Fibroblast of pulmonary artery (primary cell): Measurements from ENCODE around the gene MGAT5.

ENCODE experiments used
- DNase-seq: peaks from one replicate; pipeline ENCODE4 v3.0.0-alpha.2; 2010; ENCODE audit warnings: low read depth
- H3K4me3 ChIP-seq: replicated peaks from 2 replicates; pipeline ENCODE4 v1.5.1; 2011; ENCODE audit warnings: low read depth, mild to moderate bottlenecking, control low read depth, low read length, moderate library complexity
- TF ChIP-seq, protein P1 (sequence below): IDR thresholded peaks from 2 replicates; pipeline ENCODE4 v1.5.1; 2011; ENCODE audit warnings: mild to moderate bottlenecking, control low read depth, low read length, inconsistent platforms; ENCODE audit errors: missing control alignments

Gene MGAT5

DNA sequence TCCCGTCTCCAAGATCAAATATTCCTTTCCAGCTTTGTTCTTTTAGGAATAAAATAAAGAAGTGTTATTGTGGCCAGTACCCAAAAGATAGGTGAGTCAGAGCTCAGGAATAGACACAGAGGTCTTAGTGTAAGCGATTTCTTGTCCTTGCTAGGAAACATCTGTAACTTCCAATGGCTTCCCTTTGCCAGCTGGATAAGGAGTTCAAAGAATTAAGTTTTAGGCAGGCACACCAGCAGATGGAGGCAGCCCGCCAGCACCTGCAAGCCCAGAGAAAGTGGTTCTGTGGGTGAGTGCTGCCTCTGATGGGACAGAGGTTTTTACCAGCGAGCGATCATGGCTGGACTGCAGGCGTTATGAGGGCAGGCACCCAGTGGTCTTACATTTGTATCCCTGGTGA lies 125.4 kb downstream of the MGAT5 start:
- H3K4me3 ChIP-seq: no peak overlapping the region
- TF ChIP-seq, protein P1, sequence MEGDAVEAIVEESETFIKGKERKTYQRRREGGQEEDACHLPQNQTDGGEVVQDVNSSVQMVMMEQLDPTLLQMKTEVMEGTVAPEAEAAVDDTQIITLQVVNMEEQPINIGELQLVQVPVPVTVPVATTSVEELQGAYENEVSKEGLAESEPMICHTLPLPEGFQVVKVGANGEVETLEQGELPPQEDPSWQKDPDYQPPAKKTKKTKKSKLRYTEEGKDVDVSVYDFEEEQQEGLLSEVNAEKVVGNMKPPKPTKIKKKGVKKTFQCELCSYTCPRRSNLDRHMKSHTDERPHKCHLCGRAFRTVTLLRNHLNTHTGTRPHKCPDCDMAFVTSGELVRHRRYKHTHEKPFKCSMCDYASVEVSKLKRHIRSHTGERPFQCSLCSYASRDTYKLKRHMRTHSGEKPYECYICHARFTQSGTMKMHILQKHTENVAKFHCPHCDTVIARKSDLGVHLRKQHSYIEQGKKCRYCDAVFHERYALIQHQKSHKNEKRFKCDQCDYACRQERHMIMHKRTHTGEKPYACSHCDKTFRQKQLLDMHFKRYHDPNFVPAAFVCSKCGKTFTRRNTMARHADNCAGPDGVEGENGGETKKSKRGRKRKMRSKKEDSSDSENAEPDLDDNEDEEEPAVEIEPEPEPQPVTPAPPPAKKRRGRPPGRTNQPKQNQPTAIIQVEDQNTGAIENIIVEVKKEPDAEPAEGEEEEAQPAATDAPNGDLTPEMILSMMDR: no peak
- peak; percentile 31 for DNase-seq

DNA sequence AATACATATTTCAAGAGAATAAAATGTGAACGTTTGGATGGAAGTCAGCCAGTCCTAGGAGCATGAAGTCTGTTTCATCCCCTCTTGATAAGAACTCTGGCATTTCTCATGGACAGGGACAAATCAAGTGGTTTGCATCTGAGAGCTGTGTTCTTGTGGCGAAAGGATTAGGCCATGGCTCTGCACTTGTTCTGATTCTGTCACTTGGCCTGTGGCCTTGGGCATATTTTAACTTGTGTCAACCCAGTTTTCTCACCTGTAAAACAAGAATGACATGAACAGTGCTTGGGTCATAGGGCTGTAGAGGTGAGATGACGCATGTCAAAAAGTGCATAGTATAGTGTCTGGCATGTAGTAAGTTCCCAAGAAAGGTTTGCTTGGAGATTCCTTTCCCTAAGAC lies 125.8 kb downstream of the MGAT5 start:
- TF ChIP-seq, protein P1: no peak

DNA sequence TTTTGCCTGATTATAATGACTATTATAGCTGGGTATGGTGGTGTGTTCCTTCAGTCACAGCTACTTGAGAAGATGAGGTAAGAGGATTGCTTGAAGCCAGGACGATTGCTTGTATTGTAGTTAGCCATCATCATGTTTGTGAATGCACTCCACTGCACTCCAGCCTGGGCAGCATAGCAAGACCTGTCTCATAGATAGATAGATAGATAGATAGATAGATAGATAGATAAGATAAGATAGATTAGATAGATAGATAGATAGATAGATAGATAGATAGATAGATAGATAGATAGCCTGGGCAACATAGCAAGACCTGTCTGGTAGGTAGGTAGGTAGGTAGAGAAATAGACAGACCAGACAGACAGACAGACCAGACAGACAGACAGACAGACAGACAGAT lies 127.3 kb downstream of the MGAT5 start:
- H3K4me3 ChIP-seq: no peak overlapping the region
- no peak for DNase-seq
- TF ChIP-seq, protein P1: no peak

More for the DNA sequence above, 125.8 kb downstream of the MGAT5 start:
- no peak overlapping the region for H3K4me3 ChIP-seq
- DNase-seq: no peak

DNA sequence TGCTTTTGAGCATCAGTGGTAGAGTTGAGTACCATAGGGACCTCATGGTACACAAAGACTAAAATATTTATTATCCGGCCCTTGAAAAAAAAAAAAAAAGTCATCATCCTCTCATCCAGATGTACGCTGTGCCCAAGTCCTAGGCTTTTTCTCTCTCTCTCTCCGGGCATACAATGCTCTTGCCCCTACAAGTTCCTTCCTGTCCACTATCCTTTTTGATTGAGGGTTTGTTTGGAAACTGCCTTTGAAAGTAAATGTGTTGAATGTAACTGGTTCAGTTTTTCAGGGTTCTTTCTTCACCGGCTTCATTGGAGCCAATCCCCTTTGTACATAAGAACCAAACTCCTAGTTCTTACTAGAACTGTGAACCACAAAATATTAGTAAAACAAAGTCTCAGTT lies 130.3 kb downstream of the MGAT5 start:
- no peak overlapping the region for H3K4me3 ChIP-seq
- TF ChIP-seq, protein P1: no peak
- DNase-seq: no peak

DNA sequence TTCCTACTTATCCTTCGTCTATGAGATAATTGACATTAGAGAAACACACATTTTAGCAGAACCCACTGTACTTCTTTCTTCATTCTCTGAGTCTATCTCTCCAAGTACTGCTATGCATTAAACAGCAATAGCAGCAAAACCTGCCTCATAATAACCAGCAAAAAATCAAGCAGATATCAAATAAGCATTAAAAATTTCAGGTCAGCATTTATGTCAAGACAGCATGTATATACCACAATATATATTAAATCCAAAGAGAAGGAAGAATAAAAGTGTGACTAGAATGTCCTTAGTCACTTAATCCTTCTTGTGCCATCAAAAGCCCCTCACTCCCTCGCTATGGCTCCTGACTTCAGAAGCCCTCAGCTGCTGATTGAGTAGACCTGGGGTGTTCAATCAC lies 131.3 kb downstream of the MGAT5 start:
- H3K4me3 ChIP-seq: no peak overlapping the region
- TF ChIP-seq, protein P1: no peak
- no peak for DNase-seq

DNA sequence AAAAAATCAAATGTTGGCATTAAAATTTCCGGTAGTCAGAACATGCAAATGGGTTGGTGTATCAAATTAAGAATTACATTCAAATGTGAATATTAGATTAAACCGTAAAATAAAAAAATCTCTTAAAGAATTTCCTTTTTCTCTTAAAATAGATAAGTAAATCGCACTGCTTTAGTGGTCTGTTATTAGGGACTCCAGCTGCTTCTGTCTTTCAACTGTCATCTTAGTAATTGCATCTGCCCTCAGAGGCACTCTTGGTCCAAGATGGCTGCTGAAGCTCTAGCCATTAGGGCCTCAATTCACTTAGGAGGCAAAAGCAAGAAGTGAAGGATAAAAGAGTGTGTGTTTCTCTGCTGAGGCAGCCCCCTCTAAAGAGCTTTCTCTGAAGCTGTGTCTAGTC lies 132.4 kb downstream of the MGAT5 start:
- DNase-seq: no peak
- TF ChIP-seq, protein P1: no peak
- H3K4me3 ChIP-seq: no peak overlapping the region

DNA sequence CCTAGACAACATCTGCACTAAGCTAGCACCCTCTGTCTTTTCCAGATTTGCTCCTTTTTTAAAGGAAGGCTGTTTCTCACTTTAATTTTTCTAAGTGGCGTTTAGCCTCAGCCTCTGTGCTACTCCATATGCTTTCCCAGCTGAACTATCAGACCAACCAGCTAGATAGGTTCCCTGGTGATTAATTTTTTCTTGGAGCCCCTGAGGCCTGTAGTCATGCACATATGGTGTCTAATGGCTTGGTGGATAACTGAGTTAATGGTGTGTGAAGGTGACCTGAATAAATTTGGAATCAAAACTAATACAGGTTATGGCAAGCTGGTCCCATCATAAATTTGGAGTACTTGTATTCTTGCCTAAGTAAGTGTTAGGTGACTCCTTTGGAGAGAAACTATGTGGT lies 135.5 kb downstream of the MGAT5 start:
- no peak for DNase-seq
- no peak overlapping the region for H3K4me3 ChIP-seq
- TF ChIP-seq, protein P1: no peak
